NCI-H2081 treated with DMSO at 0.1 percent for 48 hours (cell line): ENCODE data around the gene TIAL1.
"Not testable (repeated sequence)": the region's sequence is repeated elsewhere in the genome, so short reads cannot be mapped to it uniquely, and the experiment has no call there.

Experiments used
- DNase-seq: peaks from one replicate; lab custom pipeline; 2025; lab: John Stamatoyannopoulos, UW

The TIAL1 gene

DNA sequence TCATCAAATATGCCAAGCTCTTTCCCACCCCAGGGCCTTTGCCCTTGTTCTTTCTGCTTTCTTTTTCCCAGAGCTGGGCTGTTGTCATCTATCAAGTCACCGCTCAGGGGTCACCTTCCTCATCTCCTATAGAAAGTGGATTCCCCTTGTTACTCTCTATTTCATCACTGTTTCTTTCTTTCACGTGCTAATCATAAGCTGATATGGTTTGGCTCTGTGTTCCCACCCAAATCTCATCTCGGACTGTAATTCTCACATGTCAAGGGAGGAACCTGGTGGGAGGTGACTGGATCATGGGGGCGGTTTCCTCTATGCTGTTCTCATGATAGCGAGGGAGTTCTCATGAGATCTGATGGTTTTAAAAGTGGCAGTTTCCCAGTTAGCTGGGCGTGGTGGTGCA, 17.0 kb upstream of the TIAL1 start:
- DNase-seq, result no peak

DNA sequence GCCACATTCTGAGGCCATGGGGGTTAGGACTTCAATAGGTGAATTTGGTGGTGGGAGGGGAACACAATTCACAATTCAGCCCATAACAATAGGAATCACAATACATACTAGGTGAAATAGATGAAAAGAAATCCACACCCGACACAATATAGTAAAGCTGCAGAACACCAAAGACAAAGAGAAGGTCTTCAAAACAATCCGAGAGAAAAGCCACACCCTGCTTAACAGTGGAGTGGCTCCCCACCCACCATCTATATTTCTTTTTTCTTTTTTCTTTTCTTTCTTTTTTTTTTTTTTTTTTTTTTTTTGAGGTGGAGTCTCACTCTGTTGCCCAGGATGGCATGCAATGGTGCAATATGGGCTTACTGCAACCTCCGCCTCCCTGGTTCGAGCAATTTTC, 14.7 kb upstream of the TIAL1 start:
- no peak for DNase-seq

DNA sequence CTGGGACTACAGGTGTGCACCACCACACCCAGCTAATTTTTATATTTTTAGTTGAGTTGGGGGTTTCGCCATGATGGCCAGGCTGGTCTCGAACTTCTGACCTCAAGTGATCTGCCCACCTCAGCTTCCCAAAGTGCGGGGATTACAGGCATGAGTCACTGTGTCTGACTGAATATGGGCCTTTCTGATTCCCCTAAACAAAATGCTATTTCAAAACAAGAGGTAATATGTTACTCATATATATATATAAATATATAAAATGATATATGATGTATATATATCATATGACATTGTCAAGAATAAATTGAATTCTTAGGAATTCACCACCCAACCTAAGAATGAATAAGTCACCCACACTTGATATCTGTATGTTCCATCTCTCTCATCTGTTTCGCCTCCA, 12.8 kb upstream of the TIAL1 start:
- no peak for DNase-seq

DNA sequence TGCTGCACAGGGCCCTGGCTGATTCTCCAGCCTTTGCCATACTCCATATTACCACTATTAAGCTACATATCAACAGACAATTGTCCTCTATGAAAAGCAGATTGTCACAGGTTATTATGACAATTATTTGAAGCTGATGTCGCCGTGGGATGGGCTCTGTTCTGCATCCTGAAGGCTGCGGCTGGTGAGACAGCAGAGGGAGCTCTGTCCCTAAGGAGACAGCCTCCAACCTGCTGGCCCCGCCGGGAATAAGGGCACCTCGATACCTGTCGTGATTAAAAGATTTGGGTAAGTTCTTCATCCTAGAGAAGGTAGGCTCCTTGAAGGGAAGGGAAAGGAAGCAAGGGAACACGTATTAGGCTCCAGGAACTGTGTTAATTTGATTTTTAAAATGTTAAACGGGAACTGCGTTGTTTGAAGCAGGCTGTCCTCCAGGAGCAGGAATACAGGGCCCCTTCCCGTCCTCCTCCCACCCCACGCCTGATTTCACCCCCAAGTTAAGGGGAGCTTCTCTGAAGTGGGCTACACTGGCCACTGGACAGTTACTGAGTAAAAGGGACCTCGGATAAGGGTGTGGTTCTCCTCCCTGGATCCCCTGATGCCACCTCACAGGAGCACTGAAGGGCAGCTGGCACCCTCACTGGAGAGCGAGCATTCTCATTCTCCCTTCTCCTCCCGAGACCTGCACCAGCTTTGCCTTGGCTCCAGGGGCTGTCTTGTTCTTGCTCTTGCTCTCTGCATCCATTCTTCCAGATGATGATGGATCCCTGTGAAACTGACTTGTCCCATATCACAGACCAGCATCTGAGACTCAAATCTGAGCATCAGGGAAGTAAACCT, 11.8 kb upstream of the TIAL1 start:
- no peak for DNase-seq

DNA sequence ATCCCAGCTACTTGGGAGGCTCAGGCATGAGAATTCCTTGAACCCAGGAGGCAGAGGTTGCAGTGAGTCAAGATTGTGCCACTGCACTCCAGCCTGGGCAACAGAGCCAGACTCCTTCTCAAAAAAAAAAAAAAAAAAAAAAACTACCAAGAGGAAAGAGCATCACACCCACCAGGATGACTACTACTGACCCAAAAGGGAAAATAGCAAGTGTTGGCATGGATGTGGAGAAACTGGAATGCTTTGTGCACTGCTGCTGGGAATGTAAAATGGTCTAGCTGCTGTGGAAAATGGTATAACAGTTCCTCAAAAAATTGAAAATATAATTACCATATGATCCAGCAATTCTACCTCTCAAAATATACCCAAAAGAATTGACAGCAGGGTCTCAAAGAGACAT, 7.7 kb upstream of the TIAL1 start:
- no peak for DNase-seq

DNA sequence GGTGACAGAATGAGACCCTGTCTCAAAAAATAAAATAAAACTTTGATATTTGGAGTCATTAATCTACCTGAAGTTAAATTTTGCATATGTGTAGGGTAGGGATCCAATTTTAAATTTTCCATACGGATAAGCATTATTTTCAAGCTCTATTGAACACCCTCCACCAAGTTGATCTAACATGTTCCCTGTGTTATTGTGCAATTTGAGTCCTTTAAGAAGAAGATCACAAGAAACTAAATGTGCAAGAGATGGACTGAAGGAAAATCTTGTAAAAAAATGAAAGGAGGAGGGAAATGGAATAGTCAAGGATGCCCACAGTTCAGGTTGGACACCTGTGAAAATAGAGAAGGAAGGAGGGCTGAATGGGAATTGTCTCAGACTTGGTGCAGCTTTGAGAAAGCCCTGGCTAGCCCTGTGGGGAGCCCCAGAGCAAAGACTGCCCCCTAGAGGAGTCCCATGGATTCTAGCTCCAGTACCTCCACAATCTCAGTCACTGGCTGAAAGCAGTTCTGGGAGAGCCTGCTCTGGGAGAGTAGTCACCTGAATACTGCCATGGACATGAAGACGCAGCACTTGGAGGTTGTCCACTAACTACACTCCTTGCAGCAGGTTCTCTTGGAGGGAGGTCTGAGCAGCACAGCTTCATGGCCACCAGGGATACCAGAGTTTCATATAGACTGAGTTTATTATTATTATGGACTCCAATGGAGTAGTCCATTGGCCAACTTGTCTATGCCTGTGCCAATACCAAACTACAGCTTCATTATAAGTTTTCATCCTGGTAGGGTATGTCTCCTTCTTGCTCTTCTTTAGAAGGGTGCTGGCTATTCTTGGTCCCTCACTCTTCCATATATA, 5.7 kb upstream of the TIAL1 start:
- no peak for DNase-seq

DNA sequence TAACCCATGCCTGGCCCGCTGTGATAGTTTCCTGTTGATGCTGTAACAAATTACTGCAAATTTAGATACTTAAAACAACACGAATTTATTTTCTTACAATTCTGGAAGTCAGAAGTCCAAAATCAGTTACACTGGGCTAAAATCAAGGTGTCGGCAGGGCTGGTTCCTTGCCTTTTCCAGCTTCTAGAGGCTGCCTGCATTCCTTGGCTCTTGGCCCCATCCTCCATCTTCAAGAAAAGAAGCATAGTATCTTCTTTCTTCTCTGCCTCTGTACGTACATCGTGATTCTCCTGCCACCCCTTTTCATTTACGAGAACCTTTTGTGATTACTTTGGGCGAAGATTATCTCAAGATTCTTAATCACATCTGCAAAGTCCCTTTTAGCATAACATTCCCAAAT, 1.6 kb upstream of the TIAL1 start:
- no peak for DNase-seq

DNA sequence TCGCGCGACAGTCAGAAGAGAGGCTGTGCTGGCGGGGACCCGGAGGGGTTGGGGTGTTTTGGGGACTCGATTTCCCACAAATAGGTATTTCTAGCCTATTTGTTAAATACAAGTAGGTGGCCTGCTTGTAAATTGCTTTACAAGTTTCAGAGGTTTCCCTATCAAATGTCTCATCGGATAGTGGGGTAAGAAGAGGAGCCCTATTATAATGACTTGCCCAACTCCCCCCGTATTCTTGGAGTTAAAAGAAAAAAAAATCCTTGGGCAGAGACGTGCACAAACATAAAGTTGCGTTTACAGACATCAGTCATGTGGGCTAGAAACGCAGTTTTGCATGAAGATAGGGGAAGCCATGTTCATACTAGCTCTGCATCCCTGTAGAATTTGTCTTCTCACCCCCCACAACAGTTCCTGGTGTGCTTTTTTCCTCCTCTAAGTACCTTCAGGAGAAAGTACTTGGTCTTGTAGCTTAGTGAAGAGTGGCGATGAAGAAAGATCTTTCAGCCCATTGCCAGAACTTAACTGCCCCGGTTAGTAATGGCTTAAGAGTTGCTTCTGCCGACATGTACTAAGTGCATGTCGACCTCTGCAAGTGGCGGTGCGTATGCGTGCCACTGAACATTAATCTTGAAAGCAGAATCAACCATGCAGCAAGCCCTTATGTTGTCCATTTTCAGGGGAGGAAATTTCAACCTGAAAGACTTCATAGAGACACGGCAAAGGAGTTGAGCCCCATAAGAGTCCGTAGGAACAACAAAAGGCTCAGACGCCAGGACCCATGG, 832 bp upstream of the TIAL1 start:
- DNase-seq, result no peak

DNA sequence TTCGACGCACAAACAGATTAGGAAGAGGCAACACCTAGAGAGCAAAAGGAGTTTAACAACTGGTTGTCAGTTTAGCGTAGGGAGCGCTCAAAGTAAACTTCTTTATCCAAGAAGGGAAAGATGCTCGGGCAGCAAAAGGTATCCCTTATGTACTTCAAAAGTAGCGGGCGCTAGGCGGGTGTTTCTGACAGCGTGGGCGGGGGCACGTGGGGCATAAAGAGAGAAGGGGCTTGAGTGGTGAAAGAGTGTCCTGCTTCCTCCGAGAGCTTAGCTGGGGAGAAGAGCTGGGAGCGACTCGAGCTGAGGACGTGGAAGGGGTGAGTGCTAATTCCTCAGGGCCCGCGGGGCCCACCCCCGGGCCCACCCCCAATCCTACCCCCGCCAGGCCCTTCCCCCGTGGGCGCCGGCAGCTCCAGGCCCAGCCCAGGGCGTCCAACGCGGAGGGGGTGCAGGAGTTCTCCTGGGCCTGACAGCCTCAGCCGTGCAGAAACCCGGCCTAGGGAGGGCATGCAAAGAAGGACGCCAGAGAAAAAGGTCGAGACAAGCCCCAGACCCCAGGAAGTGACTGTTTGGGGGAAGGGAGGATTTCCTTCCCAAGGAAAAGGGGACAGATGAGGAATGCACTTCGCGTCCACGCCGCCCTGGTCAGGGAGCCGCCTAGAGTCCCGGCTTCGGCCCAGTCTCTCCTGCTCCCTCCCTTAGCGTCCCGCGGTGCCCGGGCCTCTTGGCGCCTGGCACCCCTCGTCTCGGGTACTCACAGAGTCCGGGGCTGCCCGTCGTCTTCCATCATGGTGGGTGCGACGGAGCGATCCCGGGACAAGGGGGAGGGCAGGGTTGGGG, 868 bp downstream of the TIAL1 start:
- no peak for DNase-seq

DNA sequence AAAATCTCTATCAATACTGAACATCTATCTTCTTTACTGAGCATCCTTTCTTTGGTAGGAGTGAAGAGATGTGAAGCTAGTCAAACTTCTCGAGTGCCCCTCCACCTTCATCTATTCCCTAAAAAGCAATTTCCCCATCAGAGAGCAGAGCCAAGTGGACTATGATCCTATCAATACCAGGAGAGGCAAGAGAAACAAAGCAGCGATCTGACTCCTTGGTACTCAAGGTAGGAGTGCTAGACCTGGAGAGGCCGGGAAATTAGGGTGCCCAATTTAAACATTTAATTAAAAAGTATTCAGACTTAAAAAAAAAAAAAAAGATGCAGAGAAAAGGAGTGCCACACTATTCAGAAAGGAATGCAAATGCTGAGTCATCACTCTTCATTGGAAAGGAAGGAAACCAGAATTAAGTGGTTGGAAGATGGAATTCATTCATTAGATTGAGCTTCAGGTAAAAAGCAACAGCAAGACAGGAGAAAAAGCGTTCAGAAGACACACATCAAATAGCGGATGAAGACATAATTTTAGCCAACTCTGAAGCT, 1.6 kb downstream of the TIAL1 start:
- DNase-seq, result no peak

DNA sequence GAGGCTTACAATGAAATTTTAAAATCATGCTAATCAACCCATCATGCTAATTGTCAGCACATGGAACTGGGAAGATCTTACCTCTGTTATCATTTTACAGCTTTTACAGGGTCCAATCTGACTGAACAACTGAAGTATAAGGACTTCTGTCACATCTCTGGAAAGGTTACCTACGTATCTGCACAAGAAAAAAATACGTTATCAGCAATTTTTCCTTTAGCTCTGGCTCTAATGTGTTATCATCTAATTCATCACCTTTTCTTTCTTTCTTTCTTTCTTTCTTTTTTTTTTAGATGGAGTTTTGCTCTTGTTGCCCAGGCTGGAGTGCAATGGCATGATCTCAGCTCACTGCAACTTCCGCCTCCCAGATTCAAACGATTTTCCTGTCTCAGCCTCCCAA, 8.7 kb downstream of the TIAL1 start:
- no peak for DNase-seq

DNA sequence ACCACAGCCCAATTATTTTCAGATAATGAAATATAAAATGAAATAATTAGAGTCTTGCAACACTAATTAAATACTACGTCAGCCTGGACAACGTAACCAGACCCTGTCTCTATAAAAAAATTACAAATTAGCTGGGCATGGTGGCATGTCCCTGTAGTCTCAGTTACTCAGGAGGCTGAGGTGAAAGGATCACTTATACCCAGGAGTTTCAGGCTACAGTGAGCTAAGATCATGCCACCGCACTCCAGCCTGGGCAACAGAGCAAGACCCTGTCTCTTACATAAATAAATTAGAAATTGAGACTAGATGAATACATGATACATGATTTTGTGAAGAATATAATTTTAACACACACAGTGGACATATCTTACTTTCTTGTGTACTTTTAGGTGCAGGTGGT, 18.4 kb downstream of the TIAL1 start:
- no peak for DNase-seq

DNA sequence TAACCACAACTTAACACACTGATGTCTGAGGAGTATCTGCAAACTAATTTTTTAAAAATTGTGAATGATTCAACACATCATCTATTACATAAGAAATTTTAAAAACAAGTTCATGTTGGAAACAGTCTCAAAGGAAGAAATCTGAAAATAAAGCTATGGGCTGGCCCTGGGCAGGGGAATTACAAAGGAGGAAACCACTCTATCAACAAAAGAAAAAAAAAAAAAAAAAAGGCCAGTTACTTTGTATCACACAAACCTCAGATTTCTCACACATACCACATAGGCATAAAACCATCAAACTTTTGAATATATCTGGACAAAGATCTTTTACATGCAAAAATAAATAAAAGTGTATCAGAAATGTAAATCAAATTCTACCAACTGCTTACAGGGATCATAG, 20.8 kb downstream of the TIAL1 start:
- no peak for DNase-seq

DNA sequence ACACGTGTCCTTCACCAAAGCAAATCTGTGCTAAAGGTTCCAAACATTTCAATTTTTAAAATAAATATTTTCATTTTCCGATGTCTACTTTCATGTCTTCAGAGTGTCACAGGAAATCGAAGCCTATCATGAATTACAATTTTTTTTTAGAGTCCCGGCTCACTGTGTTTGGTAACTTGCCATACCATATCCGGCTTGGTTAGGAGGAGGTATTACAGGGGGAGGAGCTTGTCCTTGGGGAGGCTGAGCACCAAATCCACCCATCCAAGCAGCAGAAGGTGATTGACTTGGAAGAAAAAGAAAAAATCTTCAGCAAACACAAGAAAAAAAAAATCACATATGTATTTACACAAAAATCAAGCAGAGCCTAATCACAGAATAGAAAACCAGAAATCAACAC, 21.3 kb downstream of the TIAL1 start:
- no peak for DNase-seq

DNA sequence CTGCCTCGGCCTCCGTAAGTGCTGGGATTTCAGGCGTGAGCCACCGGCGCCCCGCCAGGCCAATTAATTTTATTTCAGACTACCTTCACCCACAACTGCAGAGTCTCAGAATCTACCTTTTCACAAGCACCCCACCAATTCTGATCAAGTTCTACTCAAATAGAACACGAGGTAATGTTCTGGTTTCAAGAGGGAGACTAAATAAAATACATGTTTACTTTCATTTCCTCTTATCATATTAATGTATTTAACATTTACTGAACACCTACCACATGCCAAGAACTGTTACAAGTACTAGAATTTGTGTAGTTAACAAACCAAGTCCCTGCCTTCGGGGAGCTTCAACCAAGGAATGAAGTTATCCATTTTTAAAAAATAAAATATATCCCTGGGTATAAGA, 28.8 kb downstream of the TIAL1 start:
- no peak for DNase-seq

DNA sequence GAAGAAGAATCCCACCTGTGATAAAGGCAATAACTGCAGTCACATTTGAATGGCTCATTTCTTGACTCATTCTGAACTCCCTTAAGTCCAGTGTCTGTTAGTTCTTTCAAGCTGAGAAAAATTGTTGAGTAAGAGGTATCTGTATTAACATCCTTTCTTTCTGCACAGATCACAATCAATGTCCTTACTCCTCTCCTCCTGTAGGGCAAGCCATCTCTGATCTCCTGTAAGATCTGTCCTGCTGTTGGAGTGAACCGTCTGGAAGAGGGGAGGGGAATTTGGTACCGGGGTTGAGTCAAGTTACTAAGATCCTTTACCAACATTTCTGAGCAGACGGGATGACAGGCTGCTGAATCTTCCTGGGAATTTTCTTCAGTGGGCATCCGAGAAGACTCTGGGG, 34.7 kb downstream of the TIAL1 start:
- no peak for DNase-seq

DNA sequence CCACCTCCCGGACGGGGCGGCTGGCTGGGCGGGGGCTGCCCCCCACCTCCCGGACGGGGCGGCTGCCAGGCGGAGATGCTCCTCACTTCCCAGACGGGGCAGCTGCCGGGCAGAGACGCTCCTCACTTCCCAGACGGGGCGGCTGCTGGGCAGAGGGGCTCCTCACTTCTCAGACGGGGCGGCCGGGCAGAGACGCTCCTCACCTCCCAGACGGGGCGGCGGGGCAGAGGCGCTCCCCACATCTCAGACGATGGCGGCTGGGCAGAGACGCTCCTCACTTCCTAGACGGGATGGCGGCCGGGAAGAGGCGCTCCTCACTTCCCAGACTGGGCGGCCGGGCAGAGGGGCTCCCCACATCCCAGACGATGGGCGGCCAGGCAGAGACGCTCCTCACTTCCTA, 37.3 kb downstream of the TIAL1 start:
- DNase-seq, result not testable (repeated sequence)

DNA sequence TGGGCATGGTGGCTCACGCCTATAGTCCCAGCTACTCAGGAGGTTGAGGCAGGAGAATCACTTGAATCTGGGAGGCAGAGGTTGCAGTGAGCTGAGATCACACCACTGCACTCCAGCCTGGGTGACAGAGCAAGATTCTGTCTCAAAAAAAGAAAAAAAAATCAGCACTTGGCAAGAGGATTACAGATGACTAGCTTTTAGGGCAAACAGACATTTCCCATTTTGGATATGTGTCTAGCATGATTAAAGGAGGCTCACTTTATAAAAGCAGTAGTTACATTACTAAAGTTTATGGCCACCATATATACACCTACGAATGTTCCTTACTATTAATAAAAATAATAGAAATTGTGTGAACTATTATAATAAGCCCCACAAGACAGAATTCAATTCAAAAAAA, 40.7 kb downstream of the TIAL1 start:
- not testable (repeated sequence) for DNase-seq

DNA sequence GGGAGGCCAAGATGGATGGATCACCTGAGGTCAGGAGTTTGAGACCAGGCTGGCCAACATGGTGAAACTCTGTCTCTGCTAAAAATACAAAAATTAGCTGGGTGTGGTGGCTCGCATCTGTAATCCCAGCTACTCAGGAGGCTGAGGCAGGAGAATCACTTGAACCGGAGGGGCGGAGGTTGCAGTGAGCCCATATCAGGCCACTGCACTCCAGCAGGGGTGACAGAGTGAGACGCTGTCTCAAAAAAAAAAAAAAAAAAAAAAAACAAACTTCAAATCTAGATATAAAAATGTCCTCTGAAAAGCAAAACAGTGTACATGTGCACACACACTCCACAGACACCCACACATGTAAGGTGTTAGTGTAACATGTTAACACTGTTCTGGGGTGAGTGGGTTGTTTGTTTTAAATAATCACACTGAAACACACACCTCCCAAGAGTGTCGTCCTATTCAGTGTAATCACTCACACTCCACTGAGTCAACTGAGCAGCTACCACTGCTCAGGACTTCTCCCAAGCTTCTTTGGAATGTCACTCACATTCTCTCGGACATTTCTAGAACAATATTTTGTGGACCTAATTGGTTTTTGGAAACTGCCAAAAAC, 41.5 kb downstream of the TIAL1 start:
- DNase-seq, result no peak

DNA sequence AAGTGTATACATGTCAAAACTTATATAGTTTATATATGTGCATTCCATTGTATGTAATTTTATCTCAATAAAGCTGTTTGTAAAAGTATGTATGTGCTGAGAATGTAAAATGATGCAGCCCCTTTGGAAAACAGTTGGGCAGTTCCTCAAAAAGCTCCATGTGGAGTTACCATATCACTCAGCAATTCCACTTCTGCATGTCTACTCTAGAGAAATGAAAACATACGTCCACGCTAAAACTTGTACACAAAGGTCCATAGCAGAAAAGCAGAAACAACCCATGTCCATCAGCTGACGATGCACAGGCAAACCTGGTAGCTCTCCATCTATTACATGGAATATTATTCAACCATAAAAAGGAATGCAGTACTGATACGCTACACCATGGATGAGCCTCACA, 45.9 kb downstream of the TIAL1 start:
- DNase-seq, result no peak
